ENCODE measurements around the gene SEC61B. TPM values are rescaled to one million over a fixed set of nuclear protein-coding genes. Genes with fewer than 3 reads are reported as not detected.

Gene SEC61B
- total RNA-seq, 1 experiment from 2014 or later = 238 TPM

DNA sequence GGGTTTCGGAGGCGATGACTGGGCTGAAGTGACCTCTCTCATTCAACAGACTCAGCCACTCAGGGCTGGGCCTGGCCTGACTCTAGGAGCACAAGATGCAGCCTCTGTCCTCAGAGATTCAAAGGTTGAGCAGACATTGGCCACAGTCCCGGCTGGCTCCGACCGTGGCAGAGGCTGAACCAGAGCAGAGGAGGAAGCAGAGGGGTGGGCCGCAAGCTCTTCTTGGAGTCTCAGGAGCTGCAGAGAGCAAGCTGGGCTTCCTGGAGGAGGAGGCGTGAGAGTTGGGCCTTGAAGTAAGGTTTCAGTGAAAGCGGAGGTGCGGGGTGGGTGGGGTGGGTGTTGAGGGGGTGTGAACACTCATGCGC lies 38.0 kb upstream of the SEC61B start:
- Mint-ChIP-seq H3K27me3 (ENCODE audit: insufficient read depth, unreplicated experiment) (peaks cover 28% of the 10 kb centered on the region), H3K9me3 (ENCODE audit: unreplicated experiment) (no peaks in the 10 kb centered on the region), H3K4me3 (ENCODE audit: unreplicated experiment) (no peak overlapping the region), H3K36me3 (ENCODE audit: insufficient read depth, unreplicated experiment) (no peaks in the 10 kb centered on the region), H3K27ac (ENCODE audit: low read depth, unreplicated experiment) (no peak overlapping the region), H3K4me1 (ENCODE audit: insufficient read depth, unreplicated experiment) (no peaks in the 10 kb centered on the region)
- POLR2A ChIA-PET = interaction anchor here (1.5 kb wide), 1 partner anchor 38 kb away, joined by 5 read pairs; the partner anchor contains the start of genes ALG2 and SEC61B
- intact Hi-C loops (cut with micrococcal nuclease) = loop anchor here (1.0 to 10.0 kb wide), 5 partner anchors 81 to 1413 kb away; no protein-coding TSS in a partner anchor
- no peak for DNase-seq (ENCODE audit: unreplicated experiment)
- no TSS peak for BruUV-seq (replicated peaks)
- CTCF ChIA-PET = interaction anchor here (0.6 to 4.7 kb wide), 41 partner anchors 8 to 1935 kb away, joined by 3 to 33 read pairs (median 4); partner anchors contain the start of genes ALG2 and SEC61B
- no peak for TF ChIP-seq CTCF (IDR thresholded peaks at IDR 0.05; ENCODE audit: unreplicated experiment)

GRCh38 chr9:99184475-99185347 lies 37.4 kb upstream of the SEC61B start:
- peak; percentile 87 for DNase-seq (ENCODE audit: unreplicated experiment)
- POLR2A ChIA-PET = interaction anchor here (1.5 kb wide), 1 partner anchor 37 kb away, joined by 5 read pairs; the partner anchor contains the start of genes ALG2 and SEC61B
- intact Hi-C loops (cut with micrococcal nuclease) = loop anchor here (1.0 to 10.0 kb wide), 5 partner anchors 80 to 1413 kb away; no protein-coding TSS in a partner anchor
- no peak overlapping the region for H3K4me3 Mint-ChIP-seq (ENCODE audit: unreplicated experiment)
- CTCF ChIA-PET = interaction anchor here (0.5 to 4.7 kb wide), 63 partner anchors 9 to 1934 kb away, joined by 3 to 33 read pairs (median 3); partner anchors contain the start of genes ALG2, ERP44 and SEC61B
- peak; percentile 91 for TF ChIP-seq CTCF (IDR thresholded peaks at IDR 0.05; ENCODE audit: unreplicated experiment)
- H3K27ac Mint-ChIP-seq (ENCODE audit: low read depth, unreplicated experiment) = no peak overlapping the region
- no peaks in the 10 kb centered on the region for H3K4me1 Mint-ChIP-seq (ENCODE audit: insufficient read depth, unreplicated experiment)
- H3K9me3 Mint-ChIP-seq (ENCODE audit: unreplicated experiment) = no peaks in the 10 kb centered on the region
- no peaks in the 10 kb centered on the region for H3K36me3 Mint-ChIP-seq (ENCODE audit: insufficient read depth, unreplicated experiment)
- H3K27me3 Mint-ChIP-seq (ENCODE audit: insufficient read depth, unreplicated experiment) = peaks cover 34% of the 10 kb centered on the region
- no TSS peak for BruUV-seq (replicated peaks)

DNA sequence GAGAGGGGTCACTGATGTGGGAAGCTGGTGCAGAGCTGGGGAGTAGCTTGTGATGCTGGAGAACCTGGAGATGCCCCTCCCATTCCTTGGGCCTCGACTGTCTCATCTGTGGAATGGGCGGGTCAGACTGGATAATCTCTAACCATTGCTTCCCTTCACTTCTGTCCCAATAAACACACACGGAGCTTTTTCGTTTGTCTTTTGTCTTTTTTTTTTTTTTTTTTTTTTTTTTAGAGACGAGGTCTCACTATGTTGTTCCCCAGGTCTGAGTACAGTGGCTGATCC lies 36.8 kb upstream of the SEC61B start:
- CTCF ChIA-PET = interaction anchor here (0.5 to 4.7 kb wide), 46 partner anchors 9 to 1933 kb away, joined by 3 to 33 read pairs (median 4); partner anchors contain the start of genes ALG2, ERP44 and SEC61B
- no peak overlapping the region for H3K27ac Mint-ChIP-seq (ENCODE audit: low read depth, unreplicated experiment)
- no peaks in the 10 kb centered on the region for H3K9me3 Mint-ChIP-seq (ENCODE audit: unreplicated experiment)
- no peaks in the 10 kb centered on the region for H3K4me1 Mint-ChIP-seq (ENCODE audit: insufficient read depth, unreplicated experiment)
- H3K36me3 Mint-ChIP-seq (ENCODE audit: insufficient read depth, unreplicated experiment) = no peaks in the 10 kb centered on the region
- no peak for TF ChIP-seq CTCF (IDR thresholded peaks at IDR 0.05; ENCODE audit: unreplicated experiment)
- DNase-seq (ENCODE audit: unreplicated experiment) = no peak
- H3K27me3 Mint-ChIP-seq (ENCODE audit: insufficient read depth, unreplicated experiment) = peaks cover 40% of the 10 kb centered on the region
- POLR2A ChIA-PET = no interaction called here
- no TSS peak for BruUV-seq (replicated peaks)
- intact Hi-C loops (cut with micrococcal nuclease) = loop anchor here (10.0 kb wide), 2 partner anchors 80 to 840 kb away; no protein-coding TSS in a partner anchor
- H3K4me3 Mint-ChIP-seq (ENCODE audit: unreplicated experiment) = no peak overlapping the region

GRCh38 chr9:99185934-99186333 lies 36.1 kb upstream of the SEC61B start:
- Mint-ChIP-seq H3K4me3 (ENCODE audit: unreplicated experiment) (no peak overlapping the region), H3K9me3 (ENCODE audit: unreplicated experiment) (no peaks in the 10 kb centered on the region), H3K4me1 (ENCODE audit: insufficient read depth, unreplicated experiment) (no peaks in the 10 kb centered on the region), H3K27me3 (ENCODE audit: insufficient read depth, unreplicated experiment) (peaks cover 46% of the 10 kb centered on the region), H3K27ac (ENCODE audit: low read depth, unreplicated experiment) (no peak overlapping the region), H3K36me3 (ENCODE audit: insufficient read depth, unreplicated experiment) (no peaks in the 10 kb centered on the region)
- ChIA-PET POLR2A (interaction anchor here (0.7 kb wide), 1 partner anchor 633 kb away, joined by 3 read pairs; no protein-coding TSS in a partner anchor), CTCF (interaction anchor here (0.5 to 4.7 kb wide), 16 partner anchors 9 to 1415 kb away, joined by 3 to 33 read pairs (median 9); partner anchors contain the start of genes ALG2 and SEC61B)
- no TSS peak for BruUV-seq (replicated peaks)
- TF ChIP-seq CTCF (IDR thresholded peaks at IDR 0.05; ENCODE audit: unreplicated experiment) = no peak
- intact Hi-C loops (cut with micrococcal nuclease) = loop anchor here (10.0 kb wide), 2 partner anchors 79 to 839 kb away; no protein-coding TSS in a partner anchor
- no peak for DNase-seq (ENCODE audit: unreplicated experiment)

All from MCF 10A (cell line).